ENCODE results near the gene RASA3. TPM values are rescaled to one million over a fixed set of nuclear protein-coding genes. Genes with fewer than 3 reads are reported as not detected.

RASA3 gene
- total and polyA plus RNA-seq, 9 of the 15 experiments (the other 6 are each of a cell fraction or from before 2014, with no cell fraction given): 0.72 to 25.3 (median 14.4) TPM

DNA sequence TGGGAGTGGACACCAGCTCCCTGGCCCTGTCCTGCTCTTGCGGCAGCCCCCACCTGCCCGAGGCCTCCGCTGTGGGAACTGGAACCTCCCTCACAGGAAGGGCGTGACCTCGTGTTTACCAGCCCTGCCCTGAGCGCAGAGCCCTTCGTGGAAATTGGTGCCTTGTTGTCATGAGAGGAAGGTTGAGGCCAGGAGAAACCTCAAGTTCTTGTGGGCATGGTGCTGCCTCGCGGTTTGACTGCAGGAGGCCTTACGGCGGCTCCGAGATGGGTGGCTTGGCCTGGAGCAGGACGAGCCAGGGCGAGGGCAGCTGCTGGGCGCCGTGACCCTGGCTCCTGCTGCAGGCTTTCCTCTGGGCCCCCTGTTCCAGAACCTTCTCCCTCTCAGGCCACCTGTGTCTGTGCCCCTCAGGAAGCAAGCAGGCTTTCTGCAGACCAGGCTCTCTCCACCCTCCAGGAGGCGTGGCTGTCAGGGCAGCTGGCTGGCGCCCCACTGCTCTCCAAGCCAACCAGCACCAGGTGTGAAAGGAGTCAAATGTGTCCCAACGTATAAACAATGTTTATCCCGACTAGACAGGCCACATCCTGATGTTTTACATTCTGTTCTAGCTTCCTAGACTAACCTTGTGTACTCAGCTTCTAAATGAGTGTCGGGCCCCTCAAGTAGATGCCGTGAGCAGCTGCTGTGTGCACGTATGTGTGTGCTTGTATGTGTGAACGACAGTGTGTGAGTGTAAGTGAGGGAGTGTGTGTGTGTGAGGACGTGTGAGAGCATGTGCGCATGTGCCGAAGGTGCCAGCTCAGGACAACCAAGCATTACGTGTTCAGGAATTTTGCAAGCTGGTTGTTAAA is 10.4 kb upstream of the RASA3 start (continued):
- TF ChIP-seq, protein P1, sequence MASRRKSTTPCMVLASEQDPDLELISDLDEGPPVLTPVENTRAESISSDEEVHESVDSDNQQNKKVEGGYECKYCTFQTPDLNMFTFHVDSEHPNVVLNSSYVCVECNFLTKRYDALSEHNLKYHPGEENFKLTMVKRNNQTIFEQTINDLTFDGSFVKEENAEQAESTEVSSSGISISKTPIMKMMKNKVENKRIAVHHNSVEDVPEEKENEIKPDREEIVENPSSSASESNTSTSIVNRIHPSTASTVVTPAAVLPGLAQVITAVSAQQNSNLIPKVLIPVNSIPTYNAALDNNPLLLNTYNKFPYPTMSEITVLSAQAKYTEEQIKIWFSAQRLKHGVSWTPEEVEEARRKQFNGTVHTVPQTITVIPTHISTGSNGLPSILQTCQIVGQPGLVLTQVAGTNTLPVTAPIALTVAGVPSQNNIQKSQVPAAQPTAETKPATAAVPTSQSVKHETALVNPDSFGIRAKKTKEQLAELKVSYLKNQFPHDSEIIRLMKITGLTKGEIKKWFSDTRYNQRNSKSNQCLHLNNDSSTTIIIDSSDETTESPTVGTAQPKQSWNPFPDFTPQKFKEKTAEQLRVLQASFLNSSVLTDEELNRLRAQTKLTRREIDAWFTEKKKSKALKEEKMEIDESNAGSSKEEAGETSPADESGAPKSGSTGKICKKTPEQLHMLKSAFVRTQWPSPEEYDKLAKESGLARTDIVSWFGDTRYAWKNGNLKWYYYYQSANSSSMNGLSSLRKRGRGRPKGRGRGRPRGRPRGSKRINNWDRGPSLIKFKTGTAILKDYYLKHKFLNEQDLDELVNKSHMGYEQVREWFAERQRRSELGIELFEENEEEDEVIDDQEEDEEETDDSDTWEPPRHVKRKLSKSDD (conservative IDR thresholded peaks at IDR 0.05; ENCODE audit: low read length): no peak
- TF ChIP-seq ZNF780A (CRISPR knock-in tag; IDR thresholded peaks at IDR 0.05) (no peak), NFIC (IDR thresholded peaks at IDR 0.05) (no peak), MAFG (tag; conservative IDR thresholded peaks at IDR 0.05) (no peak), ZNF766 (CRISPR knock-in tag; conservative IDR thresholded peaks at IDR 0.05) (peak; percentile 55; the same call in 1 of the 2 replicates), NR4A1 (CRISPR knock-in tag; IDR thresholded peaks at IDR 0.05) (no peak), NR4A1 (tag; IDR thresholded peaks at IDR 0.05) (no peak), NR2C2 (CRISPR knock-in tag; IDR thresholded peaks at IDR 0.05) (no peak), NR2C2 (tag; IDR thresholded peaks at IDR 0.05) (peak; percentile 38), SRSF9 (IDR thresholded peaks at IDR 0.05; ENCODE audit: borderline replicate concordance, low read depth, low read length) (no peak), SMAD4 (CRISPR knock-in tag; conservative IDR thresholded peaks at IDR 0.05) (no peak), E2F3 (CRISPR knock-in tag; IDR thresholded peaks at IDR 0.05) (no peak), ZC3H4 (CRISPR knock-in tag; IDR thresholded peaks at IDR 0.05; ENCODE audit: borderline replicate concordance) (no peak), MAZ (CRISPR knock-in tag; conservative IDR thresholded peaks at IDR 0.05 in 1 of 2, IDR thresholded peaks at IDR 0.05 in 1 of 2) (peak; percentile 23 to 41; a peak in 2 of 4 replicates)
- TF ChIP-seq, protein P2, sequence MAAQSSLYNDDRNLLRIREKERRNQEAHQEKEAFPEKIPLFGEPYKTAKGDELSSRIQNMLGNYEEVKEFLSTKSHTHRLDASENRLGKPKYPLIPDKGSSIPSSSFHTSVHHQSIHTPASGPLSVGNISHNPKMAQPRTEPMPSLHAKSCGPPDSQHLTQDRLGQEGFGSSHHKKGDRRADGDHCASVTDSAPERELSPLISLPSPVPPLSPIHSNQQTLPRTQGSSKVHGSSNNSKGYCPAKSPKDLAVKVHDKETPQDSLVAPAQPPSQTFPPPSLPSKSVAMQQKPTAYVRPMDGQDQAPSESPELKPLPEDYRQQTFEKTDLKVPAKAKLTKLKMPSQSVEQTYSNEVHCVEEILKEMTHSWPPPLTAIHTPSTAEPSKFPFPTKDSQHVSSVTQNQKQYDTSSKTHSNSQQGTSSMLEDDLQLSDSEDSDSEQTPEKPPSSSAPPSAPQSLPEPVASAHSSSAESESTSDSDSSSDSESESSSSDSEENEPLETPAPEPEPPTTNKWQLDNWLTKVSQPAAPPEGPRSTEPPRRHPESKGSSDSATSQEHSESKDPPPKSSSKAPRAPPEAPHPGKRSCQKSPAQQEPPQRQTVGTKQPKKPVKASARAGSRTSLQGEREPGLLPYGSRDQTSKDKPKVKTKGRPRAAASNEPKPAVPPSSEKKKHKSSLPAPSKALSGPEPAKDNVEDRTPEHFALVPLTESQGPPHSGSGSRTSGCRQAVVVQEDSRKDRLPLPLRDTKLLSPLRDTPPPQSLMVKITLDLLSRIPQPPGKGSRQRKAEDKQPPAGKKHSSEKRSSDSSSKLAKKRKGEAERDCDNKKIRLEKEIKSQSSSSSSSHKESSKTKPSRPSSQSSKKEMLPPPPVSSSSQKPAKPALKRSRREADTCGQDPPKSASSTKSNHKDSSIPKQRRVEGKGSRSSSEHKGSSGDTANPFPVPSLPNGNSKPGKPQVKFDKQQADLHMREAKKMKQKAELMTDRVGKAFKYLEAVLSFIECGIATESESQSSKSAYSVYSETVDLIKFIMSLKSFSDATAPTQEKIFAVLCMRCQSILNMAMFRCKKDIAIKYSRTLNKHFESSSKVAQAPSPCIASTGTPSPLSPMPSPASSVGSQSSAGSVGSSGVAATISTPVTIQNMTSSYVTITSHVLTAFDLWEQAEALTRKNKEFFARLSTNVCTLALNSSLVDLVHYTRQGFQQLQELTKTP (IDR thresholded peaks at IDR 0.05; ENCODE audit: low read depth in 1 of 2, partially characterized antibody in 2 of 2): no peak

All from K562 (cell line).